ENCODE data around the gene FLCN. TPM values are rescaled to one million over a fixed set of nuclear protein-coding genes. Genes with fewer than 3 reads are reported as not detected.

FLCN gene
- total and polyA plus RNA-seq, 2 of the 13 experiments (the other 11 are each of a cell fraction or from before 2014, with no cell fraction given): 16.6 to 24.9 TPM

- peak; percentile 73; the same call in 1 of the 2 replicates for TF ChIP-seq ZNF142 (CRISPR knock-in tag; IDR thresholded peaks at IDR 0.05)
- TF ChIP-seq RNF2 (conservative IDR thresholded peaks at IDR 0.05; ENCODE audit: low read depth): peak; percentile 49; the same call in 1 of the 2 replicates
- TF ChIP-seq HOXA3 (CRISPR knock-in tag; IDR thresholded peaks at IDR 0.05): peak; percentile 34; the same call in 1 of the 2 replicates
- TF ChIP-seq, protein P1, sequence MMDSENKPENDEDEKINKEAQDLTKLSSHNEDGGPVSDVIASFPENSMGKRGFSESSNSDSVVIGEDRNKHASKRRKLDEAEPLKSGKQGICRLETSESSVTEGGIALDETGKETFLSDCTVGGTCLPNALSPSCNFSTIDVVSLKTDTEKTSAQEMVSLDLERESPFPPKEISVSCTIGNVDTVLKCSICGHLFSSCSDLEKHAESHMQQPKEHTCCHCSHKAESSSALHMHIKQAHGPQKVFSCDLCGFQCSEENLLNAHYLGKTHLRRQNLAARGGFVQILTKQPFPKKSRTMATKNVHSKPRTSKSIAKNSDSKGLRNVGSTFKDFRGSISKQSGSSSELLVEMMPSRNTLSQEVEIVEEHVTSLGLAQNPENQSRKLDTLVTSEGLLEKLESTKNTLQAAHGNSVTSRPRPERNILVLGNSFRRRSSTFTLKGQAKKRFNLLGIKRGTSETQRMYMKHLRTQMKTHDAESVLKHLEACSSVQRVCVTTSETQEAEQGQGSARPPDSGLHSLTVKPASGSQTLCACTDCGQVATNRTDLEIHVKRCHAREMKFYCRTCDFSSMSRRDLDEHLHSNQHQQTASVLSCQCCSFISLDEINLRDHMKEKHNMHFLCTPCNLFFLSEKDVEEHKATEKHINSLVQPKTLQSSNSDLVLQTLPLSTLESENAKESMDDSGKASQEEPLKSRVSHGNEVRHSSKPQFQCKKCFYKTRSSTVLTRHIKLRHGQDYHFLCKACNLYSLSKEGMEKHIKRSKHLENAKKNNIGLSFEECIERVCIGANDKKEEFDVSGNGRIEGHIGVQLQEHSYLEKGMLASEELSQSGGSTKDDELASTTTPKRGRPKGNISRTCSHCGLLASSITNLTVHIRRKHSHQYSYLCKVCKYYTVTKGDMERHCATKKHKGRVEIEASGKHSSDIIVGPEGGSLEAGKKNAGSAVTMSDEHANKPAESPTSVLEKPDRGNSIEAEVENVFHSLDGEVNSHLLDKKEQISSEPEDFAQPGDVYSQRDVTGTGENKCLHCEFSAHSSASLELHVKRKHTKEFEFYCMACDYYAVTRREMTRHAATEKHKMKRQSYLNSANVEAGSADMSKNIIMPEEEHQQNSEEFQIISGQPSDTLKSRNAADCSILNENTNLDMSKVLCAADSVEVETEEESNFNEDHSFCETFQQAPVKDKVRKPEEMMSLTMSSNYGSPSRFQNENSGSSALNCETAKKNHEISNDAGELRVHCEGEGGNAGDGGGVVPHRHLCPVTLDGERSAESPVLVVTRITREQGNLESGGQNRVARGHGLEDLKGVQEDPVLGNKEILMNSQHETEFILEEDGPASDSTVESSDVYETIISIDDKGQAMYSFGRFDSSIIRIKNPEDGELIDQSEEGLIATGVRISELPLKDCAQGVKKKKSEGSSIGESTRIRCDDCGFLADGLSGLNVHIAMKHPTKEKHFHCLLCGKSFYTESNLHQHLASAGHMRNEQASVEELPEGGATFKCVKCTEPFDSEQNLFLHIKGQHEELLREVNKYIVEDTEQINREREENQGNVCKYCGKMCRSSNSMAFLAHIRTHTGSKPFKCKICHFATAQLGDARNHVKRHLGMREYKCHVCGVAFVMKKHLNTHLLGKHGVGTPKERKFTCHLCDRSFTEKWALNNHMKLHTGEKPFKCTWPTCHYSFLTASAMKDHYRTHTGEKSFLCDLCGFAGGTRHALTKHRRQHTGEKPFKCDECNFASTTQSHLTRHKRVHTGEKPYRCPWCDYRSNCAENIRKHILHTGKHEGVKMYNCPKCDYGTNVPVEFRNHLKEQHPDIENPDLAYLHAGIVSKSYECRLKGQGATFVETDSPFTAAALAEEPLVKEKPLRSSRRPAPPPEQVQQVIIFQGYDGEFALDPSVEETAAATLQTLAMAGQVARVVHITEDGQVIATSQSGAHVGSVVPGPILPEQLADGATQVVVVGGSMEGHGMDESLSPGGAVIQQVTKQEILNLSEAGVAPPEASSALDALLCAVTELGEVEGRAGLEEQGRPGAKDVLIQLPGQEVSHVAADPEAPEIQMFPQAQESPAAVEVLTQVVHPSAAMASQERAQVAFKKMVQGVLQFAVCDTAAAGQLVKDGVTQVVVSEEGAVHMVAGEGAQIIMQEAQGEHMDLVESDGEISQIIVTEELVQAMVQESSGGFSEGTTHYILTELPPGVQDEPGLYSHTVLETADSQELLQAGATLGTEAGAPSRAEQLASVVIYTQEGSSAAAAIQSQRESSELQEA (CRISPR knock-in tag; IDR thresholded peaks at IDR 0.05; ENCODE audit: not compliant biosample characterization): peak; percentile 22
- TF ChIP-seq PAF1 (CRISPR knock-in tag; IDR thresholded peaks at IDR 0.05): no peak
- TF ChIP-seq, protein P2, sequence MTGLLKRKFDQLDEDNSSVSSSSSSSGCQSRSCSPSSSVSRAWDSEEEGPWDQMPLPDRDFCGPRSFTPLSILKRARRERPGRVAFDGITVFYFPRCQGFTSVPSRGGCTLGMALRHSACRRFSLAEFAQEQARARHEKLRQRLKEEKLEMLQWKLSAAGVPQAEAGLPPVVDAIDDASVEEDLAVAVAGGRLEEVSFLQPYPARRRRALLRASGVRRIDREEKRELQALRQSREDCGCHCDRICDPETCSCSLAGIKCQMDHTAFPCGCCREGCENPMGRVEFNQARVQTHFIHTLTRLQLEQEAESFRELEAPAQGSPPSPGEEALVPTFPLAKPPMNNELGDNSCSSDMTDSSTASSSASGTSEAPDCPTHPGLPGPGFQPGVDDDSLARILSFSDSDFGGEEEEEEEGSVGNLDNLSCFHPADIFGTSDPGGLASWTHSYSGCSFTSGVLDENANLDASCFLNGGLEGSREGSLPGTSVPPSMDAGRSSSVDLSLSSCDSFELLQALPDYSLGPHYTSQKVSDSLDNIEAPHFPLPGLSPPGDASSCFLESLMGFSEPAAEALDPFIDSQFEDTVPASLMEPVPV (CRISPR knock-in tag; IDR thresholded peaks at IDR 0.05): peak; percentile 50; the same call in 1 of the 2 replicates
- TF ChIP-seq, protein P3, sequence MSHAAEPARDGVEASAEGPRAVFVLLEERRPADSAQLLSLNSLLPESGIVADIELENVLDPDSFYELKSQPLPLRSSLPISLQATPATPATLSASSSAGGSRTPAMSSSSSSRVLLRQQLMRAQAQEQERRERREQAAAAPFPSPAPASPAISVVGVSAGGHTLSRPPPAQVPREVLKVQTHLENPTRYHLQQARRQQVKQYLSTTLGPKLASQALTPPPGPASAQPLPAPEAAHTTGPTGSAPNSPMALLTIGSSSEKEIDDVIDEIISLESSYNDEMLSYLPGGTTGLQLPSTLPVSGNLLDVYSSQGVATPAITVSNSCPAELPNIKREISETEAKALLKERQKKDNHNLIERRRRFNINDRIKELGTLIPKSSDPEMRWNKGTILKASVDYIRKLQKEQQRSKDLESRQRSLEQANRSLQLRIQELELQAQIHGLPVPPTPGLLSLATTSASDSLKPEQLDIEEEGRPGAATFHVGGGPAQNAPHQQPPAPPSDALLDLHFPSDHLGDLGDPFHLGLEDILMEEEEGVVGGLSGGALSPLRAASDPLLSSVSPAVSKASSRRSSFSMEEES (CRISPR knock-in tag; IDR thresholded peaks at IDR 0.05): peak; percentile 97
- TF ChIP-seq, protein P4, sequence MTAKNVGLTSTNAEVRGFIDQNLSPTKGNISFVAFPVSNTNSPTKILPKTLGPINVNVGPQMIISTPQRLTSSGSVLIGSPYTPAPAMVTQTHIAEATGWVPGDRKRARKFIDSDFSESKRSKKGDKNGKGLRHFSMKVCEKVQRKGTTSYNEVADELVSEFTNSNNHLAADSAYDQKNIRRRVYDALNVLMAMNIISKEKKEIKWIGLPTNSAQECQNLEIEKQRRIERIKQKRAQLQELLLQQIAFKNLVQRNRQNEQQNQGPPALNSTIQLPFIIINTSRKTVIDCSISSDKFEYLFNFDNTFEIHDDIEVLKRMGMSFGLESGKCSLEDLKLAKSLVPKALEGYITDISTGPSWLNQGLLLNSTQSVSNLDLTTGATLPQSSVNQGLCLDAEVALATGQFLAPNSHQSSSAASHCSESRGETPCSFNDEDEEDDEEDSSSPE (CRISPR knock-in tag; IDR thresholded peaks at IDR 0.05): peak; percentile 36; the same call in 1 of the 2 replicates
Measured at GRCh38 chr17:17237026-17237799, at the start of gene FLCN (continued).
